Breast epithelium (tissue), 4 donors: Measurements from ENCODE around the gene TMEM132D. TPM values are rescaled to one million over a fixed set of nuclear protein-coding genes. Genes with fewer than 3 reads are reported as not detected.

Experiments
- DNase-seq, 2 donors: peaks; one replicate each; pipeline ENCODE4 v3.0.0-alpha.2; 2019; ENCODE audit warnings: low spot score in 2 of 2
- H3K27ac ChIP-seq, 2 donors: fragments of 200-600 bp; sonication (generic) in 1 of 2; one replicate each; pipeline ENCODE4 v1.5.1; 2016 to 2019; ENCODE audit warnings: mild to moderate bottlenecking in 1 of 2
- H3K27me3 ChIP-seq, 2 donors: fragments of 200-600 bp; sonication (generic) in 1 of 2; one replicate each; pipeline versions ENCODE4 v1.5.1 to v1.6.0; 2017 to 2019; ENCODE audit warnings: control low read depth in 1 of 2, mild to moderate bottlenecking in 1 of 2
- H3K36me3 ChIP-seq: fragments of 200-600 bp; one replicate; pipeline ENCODE4 v1.5.1; 2019
- H3K4me1 ChIP-seq, 2 donors: fragments of 200-600 bp; sonication (generic); one replicate each; pipeline ENCODE4 v1.5.1; 2016 to 2019; ENCODE audit warnings: control low read depth in 1 of 2
- H3K4me3 ChIP-seq, 3 donors: fragments of 200-600 bp; sonication (generic); 1 replicate in 2 of 3; 2 replicates in 1 of 3; pipeline ENCODE4 v1.5.1; 2016 to 2019; ENCODE audit warnings: mild to moderate bottlenecking in 3 of 3, moderate library complexity in 2 of 3
- H3K9me3 ChIP-seq, 2 donors: fragments of 200-600 bp; sonication (generic) in 1 of 2; one replicate each; pipeline ENCODE4 v1.5.1; 2016 to 2019; ENCODE audit warnings: control low read depth in 1 of 2
- CTCF ChIP-seq, 3 donors: fragments of 450-650 bp; IDR thresholded peaks; one replicate each; pipeline ENCODE4 v1.5.1; 2016 to 2017; ENCODE audit warnings: antibody characterized with exemption in 3 of 3, mild to moderate bottlenecking in 3 of 3, moderate library complexity in 3 of 3
- POLR2A ChIP-seq: fragments of 450-650 bp; IDR thresholded peaks from one replicate; pipeline ENCODE4 v1.6.1; 2016; ENCODE audit warnings: antibody characterized with exemption, mild to moderate bottlenecking, moderate library complexity
- POLR2AphosphoS5 ChIP-seq, 3 donors: sonication (generic); formaldehyde crosslinking; IDR thresholded peaks; one replicate each; pipeline ENCODE4 v1.6.1; 2017; ENCODE audit warnings: antibody characterized with exemption in 3 of 3
- intact Hi-C: fragments of 100-400 bp; cut with DNase I; formaldehyde crosslinking; loops from one replicate; pipeline ENCODE4 v1.15.1; 2023; ENCODE audit warnings: low total_unique reads
- total RNA-seq, 3 donors: library from RNA; depleted of rRNA; stranded (reverse); fragments of >200 nt; gene quantifications; one replicate each; pipeline ENCODE4 v1.1.0, GENCODE V29; 2016

TMEM132D gene
- total RNA-seq: not detected

- Histone ChIP-seq H3K9me3 (no peaks in the 10 kb centered on the region), H3K36me3 (no peaks in the 10 kb centered on the region), H3K4me3 (no peak within 1 kb of the TSS), H3K27me3 (peaks cover 0 to 57% of the 10 kb centered on the region in 2 donors), H3K4me1 (no peaks in the 10 kb centered on the region), H3K27ac (no peak within 1 kb of the TSS)
- intact Hi-C loops: no loop called here
- TF ChIP-seq POLR2AphosphoS5 (IDR thresholded peaks at IDR 0.05): no peak
- TF ChIP-seq CTCF (IDR thresholded peaks at IDR 0.05): no peak
- no peak for TF ChIP-seq POLR2A
- no peak for DNase-seq
These were observed at the start of gene TMEM132D for GRCh38 chr12:129903956-129904829. Gene TMEM132D, minus strand, starts transcription at chr12:129904025.

- intact Hi-C loops: no loop called here
- H3K27ac ChIP-seq: no peak overlapping the region
- no peaks in the 10 kb centered on the region for H3K4me1 ChIP-seq
- no peaks in the 10 kb centered on the region for H3K36me3 ChIP-seq
- TF ChIP-seq POLR2A (no peak), POLR2AphosphoS5 (IDR thresholded peaks at IDR 0.05) (no peak), CTCF (IDR thresholded peaks at IDR 0.05) (no peak)
- DNase-seq: no peak
- H3K27me3 ChIP-seq: no peaks in the 10 kb centered on the region
- H3K9me3 ChIP-seq: peaks cover 0 to 10% of the 10 kb centered on the region in 2 donors
- no peak overlapping the region for H3K4me3 ChIP-seq
These were observed 45.8 kb upstream of the TMEM132D start for GRCh38 chr12:129949651-129950050.

- H3K27ac ChIP-seq: no peak overlapping the region
- H3K27me3 ChIP-seq: no peaks in the 10 kb centered on the region
- DNase-seq: no peak
- no peaks in the 10 kb centered on the region for H3K36me3 ChIP-seq
- no peaks in the 10 kb centered on the region for H3K4me1 ChIP-seq
- intact Hi-C loops: no loop called here
- no peaks in the 10 kb centered on the region for H3K9me3 ChIP-seq
- H3K4me3 ChIP-seq: no peak overlapping the region
- TF ChIP-seq CTCF (IDR thresholded peaks at IDR 0.05) (no peak), POLR2AphosphoS5 (IDR thresholded peaks at IDR 0.05) (no peak), POLR2A (no peak)
These were observed 37.8 kb upstream of the TMEM132D start for GRCh38 chr12:129941618-129942017.

GRCh38 chr12:129938089-129938488 is 34.3 kb upstream of the TMEM132D start:
- Histone ChIP-seq H3K36me3 (no peaks in the 10 kb centered on the region), H3K27me3 (no peaks in the 10 kb centered on the region), H3K4me3 (no peak overlapping the region), H3K27ac (no peak overlapping the region), H3K4me1 (no peaks in the 10 kb centered on the region), H3K9me3 (peaks cover 2 to 9% of the 10 kb centered on the region in 2 donors)
- no peak for TF ChIP-seq POLR2AphosphoS5 (IDR thresholded peaks at IDR 0.05)
- no peak for TF ChIP-seq CTCF (IDR thresholded peaks at IDR 0.05)
- TF ChIP-seq POLR2A: no peak
- intact Hi-C loops: no loop called here
- DNase-seq: no peak

- intact Hi-C loops: no loop called here
- no peak for DNase-seq
- TF ChIP-seq POLR2AphosphoS5 (IDR thresholded peaks at IDR 0.05) (no peak), CTCF (IDR thresholded peaks at IDR 0.05) (no peak)
- no peak overlapping the region for H3K27ac ChIP-seq
- no peaks in the 10 kb centered on the region for H3K27me3 ChIP-seq
- no peaks in the 10 kb centered on the region for H3K36me3 ChIP-seq
- no peaks in the 10 kb centered on the region for H3K4me1 ChIP-seq
- H3K9me3 ChIP-seq: peaks cover 2 to 11% of the 10 kb centered on the region in 2 donors
- H3K4me3 ChIP-seq: no peak overlapping the region
These were observed 33.6 kb upstream of the TMEM132D start for GRCh38 chr12:129937426-129937825.
